Liver (tissue), 9 donors: ENCODE measurements around the gene SNX6. TPM values are rescaled to one million over a fixed set of nuclear protein-coding genes. Genes with fewer than 3 reads are reported as not detected.

ENCODE experiments used
- DNase-seq: peaks from one replicate; pipeline ENCODE4 v3.0.0-alpha.2; 2017; ENCODE audit warnings: low spot score
- H3K27ac ChIP-seq, 2 donors: one replicate each; pipeline ENCODE4 v1.7.0; 2013; ENCODE audit warnings: inconsistent platforms in 2 of 2, low read length in 2 of 2, control low read depth in 1 of 2, low read depth in 1 of 2, mild to moderate bottlenecking in 1 of 2
- H3K27me3 ChIP-seq, 4 donors: one replicate each; pipeline versions ENCODE4 v1.6.1 to v1.7.0; 2013; ENCODE audit warnings: low read length in 3 of 4, inconsistent platforms in 1 of 4, mild to moderate bottlenecking in 1 of 4, moderate library complexity in 1 of 4; ENCODE audit not compliant: control insufficient read depth in 4 of 4, insufficient read depth in 4 of 4
- H3K36me3 ChIP-seq, 4 donors: one replicate each; pipeline versions ENCODE4 v1.6.1 to v1.7.0; 2013; ENCODE audit warnings: low read length in 3 of 4, mild to moderate bottlenecking in 3 of 4, low read depth in 1 of 4, moderate library complexity in 1 of 4; ENCODE audit not compliant: control insufficient read depth in 4 of 4, insufficient read depth in 3 of 4
- H3K4me1 ChIP-seq, 4 donors: one replicate each; pipeline versions ENCODE4 v1.6.1 to v1.7.0; 2013; ENCODE audit warnings: low read length in 3 of 4, mild to moderate bottlenecking in 3 of 4, moderate library complexity in 1 of 4; ENCODE audit not compliant: control insufficient read depth in 4 of 4, insufficient read depth in 4 of 4
- H3K4me3 ChIP-seq, 3 donors: one replicate each; pipeline versions ENCODE4 v1.6.1 to v1.7.0; 2013; ENCODE audit warnings: low read length in 3 of 3, control low read depth in 1 of 3, low read depth in 1 of 3, mild to moderate bottlenecking in 1 of 3
- H3K9ac ChIP-seq, 2 donors: one replicate each; pipeline ENCODE4 v1.7.0; 2013; ENCODE audit warnings: low read length in 2 of 2, mild to moderate bottlenecking in 2 of 2, moderate library complexity in 2 of 2, control low read depth in 1 of 2, low read depth in 1 of 2
- H3K9me3 ChIP-seq, 4 donors: one replicate each; pipeline versions ENCODE4 v1.6.1 to v1.7.0; 2013; ENCODE audit warnings: low read length in 3 of 4; ENCODE audit not compliant: control insufficient read depth in 4 of 4
- EGR1 ChIP-seq, 2 donors: IDR thresholded peaks; 2 replicates each; pipeline ENCODE4 v1.6.1; 2016 to 2018; ENCODE audit warnings: antibody characterized with exemption in 2 of 2, low read depth in 2 of 2
- FOXA1 ChIP-seq: IDR thresholded peaks from 2 replicates; pipeline ENCODE4 v1.6.1; 2016; ENCODE audit warnings: antibody characterized with exemption
- FOXA2 ChIP-seq: IDR thresholded peaks from 2 replicates; pipeline ENCODE4 v1.6.1; 2016; ENCODE audit warnings: antibody characterized with exemption
- NR2F2 ChIP-seq: IDR thresholded peaks from 2 replicates; pipeline ENCODE4 v1.6.1; 2016; ENCODE audit warnings: antibody characterized with exemption
- RXRA ChIP-seq, 2 donors: IDR thresholded peaks; 2 replicates each; pipeline ENCODE4 v1.6.1; 2017 to 2018; ENCODE audit warnings: antibody characterized with exemption in 2 of 2, mild to moderate bottlenecking in 1 of 2
- TAF1 ChIP-seq: conservative IDR thresholded peaks from 2 replicates; pipeline ENCODE4 v1.6.1; 2016; ENCODE audit warnings: antibody characterized with exemption, mild to moderate bottlenecking
- YY1 ChIP-seq: IDR thresholded peaks from 2 replicates; pipeline ENCODE4 v1.6.1; 2016; ENCODE audit warnings: antibody characterized with exemption, mild to moderate bottlenecking
- WGBS: extraction: QIAGEN DNeasy Blood & Tissue Kit; methylation state at CpG from one replicate; pipeline ENCODE4 v1.1.7; 2013; 5-methylcytosine and 5-hydroxymethylcytosine counted together
- polyA plus RNA-seq, 2 donors: library from polyadenylated mRNA; stranded (reverse) in 1 of 2; unstranded in 1 of 2; fragments of 200-250 nt in 1 of 2; fragments of >200 nt in 1 of 2; fragmentation: Nextera tagmentation in 1 of 2; extraction: Ambion mirVana in 1 of 2; gene quantifications; one replicate each; pipeline versions ENCODE4 v1.2.1 to v1.2.3, GENCODE V29; 2013 to 2015
- total RNA-seq, 2 donors: library from RNA; depleted of rRNA; stranded (reverse); fragments of >200 nt; gene quantifications; one replicate each; pipeline ENCODE4 v1.2.3, GENCODE V29; 2014
- TF ChIP-seq, protein P1 (sequence below): fragments of 150-350 bp; IDR thresholded peaks from 2 replicates; pipeline ENCODE4 v1.5.1; 2017; ENCODE audit warnings: improper control_type of control experiment, low read depth, low read length; ENCODE audit not compliant: missing input control
- TF ChIP-seq, protein P2 (sequence below): IDR thresholded peaks from 2 replicates; pipeline ENCODE4 v1.6.1; 2016; ENCODE audit warnings: antibody characterized with exemption
- donor health status: healthy.
- donor health status: healthy.
- donor health status: healthy.
- donor health status: healthy.
- donor health status: healthy.

The SNX6 gene
- total and polyA plus RNA-seq, 4 donors, result 23.5 to 62.2 (median 42.0) TPM

DNA sequence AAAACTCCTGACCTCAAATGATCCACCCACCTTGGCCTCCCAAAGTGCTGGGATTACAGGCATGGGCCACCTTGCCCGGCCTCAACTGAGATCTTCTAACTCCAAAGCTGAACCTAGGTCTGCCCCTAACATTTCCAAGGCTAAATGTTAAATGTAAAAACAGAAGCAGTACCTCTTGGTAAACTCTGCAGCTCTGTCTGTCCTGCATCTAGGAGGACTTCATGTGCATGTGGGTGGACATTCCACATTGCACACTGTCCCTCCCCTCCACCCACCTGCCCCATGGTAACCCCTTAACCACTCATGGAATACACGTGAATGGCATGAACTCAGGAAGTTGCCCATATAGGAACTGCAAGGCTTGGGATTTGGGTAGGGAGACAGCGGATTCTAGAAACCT is 33.1 kb downstream of the SNX6 start:
- Histone ChIP-seq H3K9me3 (no peaks in the 10 kb centered on the region), H3K36me3 (peaks cover 20 to 66% (median 55%) of the 10 kb centered on the region in 4 donors)

DNA sequence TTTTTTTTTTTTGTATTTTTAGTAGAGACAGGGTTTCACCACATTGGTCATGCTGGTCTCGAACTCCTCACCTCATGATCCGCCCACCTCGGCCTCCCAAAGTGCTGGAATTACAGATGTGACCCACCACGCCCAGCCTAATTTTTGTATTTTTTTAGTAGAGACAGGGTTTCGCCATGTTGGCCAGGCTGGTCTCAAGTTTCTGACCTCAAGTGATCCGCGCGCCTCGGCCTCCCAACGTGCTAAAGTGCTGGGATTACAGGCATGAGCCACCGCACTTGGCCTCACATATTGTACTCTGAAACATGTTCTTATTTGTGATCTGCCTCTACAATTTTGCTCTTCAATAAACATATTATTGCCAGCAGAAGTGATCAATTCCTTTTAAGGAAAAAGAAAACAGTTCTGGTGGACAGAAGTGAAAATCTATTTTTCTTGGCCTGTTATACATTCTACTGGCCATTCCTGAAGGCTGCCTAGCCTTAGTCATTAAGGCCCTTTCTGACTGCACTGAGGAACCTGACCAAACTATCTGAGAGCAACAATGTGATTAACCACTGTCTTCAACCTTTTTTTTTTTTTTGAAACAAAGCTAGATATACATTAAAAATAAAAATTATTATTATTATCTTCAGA is 36.1 kb downstream of the SNX6 start:
- H3K36me3 ChIP-seq, result peaks cover 16 to 69% (median 54%) of the 10 kb centered on the region in 4 donors
- 98% methylated on average over 11 of the region's 11 CpGs for WGBS
- no peak overlapping the region for H3K4me3 ChIP-seq
- no peak for DNase-seq
- H3K9me3 ChIP-seq, result no peaks in the 10 kb centered on the region
- TF ChIP-seq YY1 (no peak), FOXA1 (no peak)
- no peaks in the 10 kb centered on the region for H3K4me1 ChIP-seq
- H3K27me3 ChIP-seq, result no peaks in the 10 kb centered on the region
- H3K27ac ChIP-seq, result no peak overlapping the region
- H3K9ac ChIP-seq, result no peak overlapping the region

More for the DNA sequence above, 33.1 kb downstream of the SNX6 start:
- H3K4me3 ChIP-seq, result no peak overlapping the region
- H3K4me1 ChIP-seq, result no peaks in the 10 kb centered on the region
- 85% methylated on average over 3 of the region's 3 CpGs for WGBS
- no peaks in the 10 kb centered on the region for H3K27me3 ChIP-seq
- no peak for DNase-seq
- no peak overlapping the region for H3K27ac ChIP-seq
- TF ChIP-seq RXRA (IDR thresholded peaks at IDR 0.05), result no peak
- TF ChIP-seq, protein P1, sequence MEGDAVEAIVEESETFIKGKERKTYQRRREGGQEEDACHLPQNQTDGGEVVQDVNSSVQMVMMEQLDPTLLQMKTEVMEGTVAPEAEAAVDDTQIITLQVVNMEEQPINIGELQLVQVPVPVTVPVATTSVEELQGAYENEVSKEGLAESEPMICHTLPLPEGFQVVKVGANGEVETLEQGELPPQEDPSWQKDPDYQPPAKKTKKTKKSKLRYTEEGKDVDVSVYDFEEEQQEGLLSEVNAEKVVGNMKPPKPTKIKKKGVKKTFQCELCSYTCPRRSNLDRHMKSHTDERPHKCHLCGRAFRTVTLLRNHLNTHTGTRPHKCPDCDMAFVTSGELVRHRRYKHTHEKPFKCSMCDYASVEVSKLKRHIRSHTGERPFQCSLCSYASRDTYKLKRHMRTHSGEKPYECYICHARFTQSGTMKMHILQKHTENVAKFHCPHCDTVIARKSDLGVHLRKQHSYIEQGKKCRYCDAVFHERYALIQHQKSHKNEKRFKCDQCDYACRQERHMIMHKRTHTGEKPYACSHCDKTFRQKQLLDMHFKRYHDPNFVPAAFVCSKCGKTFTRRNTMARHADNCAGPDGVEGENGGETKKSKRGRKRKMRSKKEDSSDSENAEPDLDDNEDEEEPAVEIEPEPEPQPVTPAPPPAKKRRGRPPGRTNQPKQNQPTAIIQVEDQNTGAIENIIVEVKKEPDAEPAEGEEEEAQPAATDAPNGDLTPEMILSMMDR, result no peak
- no peak for TF ChIP-seq TAF1
- H3K9ac ChIP-seq, result no peak overlapping the region

DNA sequence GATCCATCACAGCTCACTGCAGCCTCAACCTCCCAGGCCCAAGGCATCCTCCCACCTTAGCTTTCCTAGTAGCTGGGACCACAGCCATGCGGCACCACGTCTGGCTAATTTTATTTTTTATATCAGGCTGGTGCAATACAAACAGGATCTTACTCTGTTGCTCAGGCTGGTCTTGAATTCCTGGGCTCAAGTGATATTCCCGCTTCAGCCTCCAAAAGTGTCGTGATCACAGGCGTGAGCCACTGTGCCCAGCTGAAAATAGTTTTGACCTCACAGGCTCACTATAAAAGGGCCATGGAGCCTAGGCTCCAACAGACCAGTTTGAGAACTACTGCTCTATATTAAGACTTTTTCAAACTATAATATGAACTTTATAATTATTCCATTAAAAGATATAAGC is 37.3 kb downstream of the SNX6 start:
- Histone ChIP-seq H3K4me3 (no peak overlapping the region), H3K9ac (no peak overlapping the region), H3K27me3 (no peaks in the 10 kb centered on the region), H3K27ac (no peak overlapping the region), H3K36me3 (peaks cover 18 to 59% (median 48%) of the 10 kb centered on the region in 4 donors), H3K4me1 (no peaks in the 10 kb centered on the region), H3K9me3 (no peaks in the 10 kb centered on the region)
- DNase-seq, result no peak
- TF ChIP-seq FOXA1 (no peak), EGR1 (IDR thresholded peaks at IDR 0.05; ENCODE audit: low read depth in 2 of 2) (no peak), NR2F2 (no peak), TAF1 (no peak), FOXA2 (no peak), RXRA (IDR thresholded peaks at IDR 0.05) (no peak)
- TF ChIP-seq, protein P2, sequence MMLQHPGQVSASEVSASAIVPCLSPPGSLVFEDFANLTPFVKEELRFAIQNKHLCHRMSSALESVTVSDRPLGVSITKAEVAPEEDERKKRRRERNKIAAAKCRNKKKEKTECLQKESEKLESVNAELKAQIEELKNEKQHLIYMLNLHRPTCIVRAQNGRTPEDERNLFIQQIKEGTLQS, result no peak
- TF ChIP-seq, protein P1, result no peak
- 97% methylated on average over 5 of the region's 5 CpGs for WGBS
